Hepatocyte (in vitro differentiated cells): Measurements from ENCODE around the gene DVL1. TPM values are rescaled to one million over a fixed set of nuclear protein-coding genes. Genes with fewer than 3 reads are reported as not detected.

Source experiments
- DNase-seq: peaks from one replicate; pipeline ENCODE4 v3.0.0-alpha.2; 2016; ENCODE audit warnings: low spot score
- H2AFZ ChIP-seq: fragments of 200-600 bp; sonication (generic); 2 replicates; pipeline ENCODE4 v1.6.0; 2016; ENCODE audit warnings: antibody characterized with exemption, mild to moderate bottlenecking
- H3K27ac ChIP-seq: fragments of 200-600 bp; sonication (generic); 2 replicates; pipeline ENCODE4 v1.5.1; 2016; ENCODE audit warnings: mild to moderate bottlenecking
- H3K27me3 ChIP-seq: fragments of 200-600 bp; sonication (generic); 2 replicates; pipeline ENCODE4 v1.6.1; 2016
- H3K36me3 ChIP-seq: fragments of 200-600 bp; sonication (generic); replicated peaks from 2 replicates; pipeline ENCODE4 v1.5.1; 2016; ENCODE audit warnings: low read depth; ENCODE audit not compliant: insufficient read depth
- H3K4me1 ChIP-seq: fragments of 200-600 bp; sonication (generic); 2 replicates; pipeline ENCODE4 v1.5.1; 2016; ENCODE audit warnings: mild to moderate bottlenecking, moderate library complexity; ENCODE audit not compliant: insufficient read depth
- H3K4me2 ChIP-seq: fragments of 200-600 bp; sonication (generic); 2 replicates; pipeline ENCODE4 v1.6.0; 2016
- H3K4me3 ChIP-seq: fragments of 200-600 bp; sonication (generic); 2 replicates; pipeline ENCODE4 v1.5.1; 2016; ENCODE audit warnings: mild to moderate bottlenecking
- H3K79me2 ChIP-seq: fragments of 200-600 bp; sonication (generic); 2 replicates; pipeline ENCODE4 v1.6.0; 2017; ENCODE audit warnings: mild to moderate bottlenecking
- H3K9me2 ChIP-seq: fragments of 200-600 bp; sonication (generic); replicated peaks from 2 replicates; pipeline ENCODE4 v1.6.0; 2017; ENCODE audit warnings: mild to moderate bottlenecking; ENCODE audit not compliant: insufficient read depth
- H3K9me3 ChIP-seq: fragments of 200-600 bp; sonication (generic); 2 replicates; pipeline ENCODE4 v1.5.1; 2016; ENCODE audit warnings: low read depth, mild to moderate bottlenecking
- H4K20me1 ChIP-seq: fragments of 200-600 bp; sonication (generic); 2 replicates; pipeline ENCODE4 v1.6.0; 2016; ENCODE audit warnings: mild to moderate bottlenecking; ENCODE audit not compliant: insufficient read depth, poor library complexity, severe bottlenecking
- EZH2 ChIP-seq: fragments of 200-600 bp; sonication (generic); IDR thresholded peaks from 2 replicates; pipeline ENCODE4 v1.6.1; 2016; ENCODE audit warnings: antibody characterized with exemption, mild to moderate bottlenecking, borderline replicate concordance
- EZH2phosphoT487 ChIP-seq: fragments of 200-600 bp; sonication (generic); IDR thresholded peaks from one replicate; pipeline ENCODE4 v1.6.1; 2018; ENCODE audit warnings: antibody characterized with exemption, mild to moderate bottlenecking, low read depth, moderate library complexity; ENCODE audit not compliant: unreplicated experiment, severe bottlenecking
- WGBS: methylation state at CpG from one replicate; pipeline ENCODE4 v1.1.6; 2016; ENCODE audit warnings: low lambda C conversion rate; ENCODE audit errors: missing lambda C conversion rate; 5-methylcytosine and 5-hydroxymethylcytosine counted together
- polyA plus RNA-seq: library from polyadenylated mRNA; unstranded; fragments of >200 nt; fragmentation: Nextera tagmentation; extraction: Ambion mirVana; gene quantifications from 2 replicates; pipeline ENCODE4 v1.2.1, GENCODE V29; 2016
- total RNA-seq: library from RNA; depleted of rRNA; stranded (reverse); fragments of >200 nt; gene quantifications from 2 replicates; pipeline ENCODE4 v1.2.3, GENCODE V29; 2014
- TF ChIP-seq, protein P1 (sequence below): fragments of 200-600 bp; sonication (generic); IDR thresholded peaks from 2 replicates; pipeline ENCODE4 v1.5.1; 2016; ENCODE audit warnings: antibody characterized with exemption, mild to moderate bottlenecking; ENCODE audit not compliant: poor library complexity

DVL1 gene
- total and polyA plus RNA-seq, 2 experiments from 2014 or later: 49.1 to 61.6 TPM

DNA sequence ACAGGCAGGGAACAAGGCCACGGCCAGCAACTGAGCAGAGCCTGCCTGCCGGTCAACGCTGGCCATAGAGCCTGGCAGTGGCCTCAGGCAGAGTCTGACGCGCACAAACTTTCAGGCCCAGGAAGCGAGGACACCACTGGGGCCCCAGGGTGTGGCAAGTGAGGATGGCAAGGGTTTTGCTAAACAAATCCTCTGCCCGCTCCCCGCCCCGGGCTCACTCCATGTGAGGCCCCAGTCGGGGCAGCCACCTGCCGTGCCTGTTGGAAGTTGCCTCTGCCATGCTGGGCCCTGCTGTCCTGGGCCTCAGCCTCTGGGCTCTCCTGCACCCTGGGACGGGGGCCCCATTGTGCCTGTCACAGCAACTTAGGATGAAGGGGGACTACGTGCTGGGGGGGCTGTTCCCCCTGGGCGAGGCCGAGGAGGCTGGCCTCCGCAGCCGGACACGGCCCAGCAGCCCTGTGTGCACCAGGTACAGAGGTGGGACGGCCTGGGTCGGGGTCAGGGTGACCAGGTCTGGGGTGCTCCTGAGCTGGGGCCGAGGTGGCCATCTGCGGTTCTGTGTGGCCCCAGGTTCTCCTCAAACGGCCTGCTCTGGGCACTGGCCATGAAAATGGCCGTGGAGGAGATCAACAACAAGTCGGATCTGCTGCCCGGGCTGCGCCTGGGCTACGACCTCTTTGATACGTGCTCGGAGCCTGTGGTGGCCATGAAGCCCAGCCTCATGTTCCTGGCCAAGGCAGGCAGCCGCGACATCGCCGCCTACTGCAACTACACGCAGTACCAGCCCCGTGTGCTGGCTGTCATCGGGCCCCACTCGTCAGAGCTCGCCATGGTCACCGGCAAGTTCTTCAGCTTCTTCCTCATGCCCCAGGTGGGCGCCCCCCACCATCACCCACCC, 17.9 kb downstream of the DVL1 start, which contains the start of gene TAS1R3:
Gene TAS1R3, plus strand, starts transcription at position 213 of the 898 bp plus-strand sequence. Its CDS starts 66 bp downstream, at position 279.
- Histone ChIP-seq H3K4me2 (peak within 1 kb of the TSS; percentile 62), H3K79me2 (peaks cover 8% of the 10 kb centered on the region), H3K27ac (no peak within 1 kb of the TSS), H3K27me3 (no peaks in the 10 kb centered on the region), H4K20me1 (peaks cover under 1% of the 10 kb centered on the region), H3K4me3 (no peak within 1 kb of the TSS), H3K9me2 (no peaks in the 10 kb centered on the region), H3K36me3 (no peaks in the 10 kb centered on the region), H3K4me1 (peaks cover 15% of the 10 kb centered on the region), H2AFZ (no peak within 1 kb of the TSS), H3K9me3 (no peaks in the 10 kb centered on the region)
- 78% methylated on average over 37 of the region's 41 CpGs for WGBS
- DNase-seq: no peak
- TF ChIP-seq, protein P1, sequence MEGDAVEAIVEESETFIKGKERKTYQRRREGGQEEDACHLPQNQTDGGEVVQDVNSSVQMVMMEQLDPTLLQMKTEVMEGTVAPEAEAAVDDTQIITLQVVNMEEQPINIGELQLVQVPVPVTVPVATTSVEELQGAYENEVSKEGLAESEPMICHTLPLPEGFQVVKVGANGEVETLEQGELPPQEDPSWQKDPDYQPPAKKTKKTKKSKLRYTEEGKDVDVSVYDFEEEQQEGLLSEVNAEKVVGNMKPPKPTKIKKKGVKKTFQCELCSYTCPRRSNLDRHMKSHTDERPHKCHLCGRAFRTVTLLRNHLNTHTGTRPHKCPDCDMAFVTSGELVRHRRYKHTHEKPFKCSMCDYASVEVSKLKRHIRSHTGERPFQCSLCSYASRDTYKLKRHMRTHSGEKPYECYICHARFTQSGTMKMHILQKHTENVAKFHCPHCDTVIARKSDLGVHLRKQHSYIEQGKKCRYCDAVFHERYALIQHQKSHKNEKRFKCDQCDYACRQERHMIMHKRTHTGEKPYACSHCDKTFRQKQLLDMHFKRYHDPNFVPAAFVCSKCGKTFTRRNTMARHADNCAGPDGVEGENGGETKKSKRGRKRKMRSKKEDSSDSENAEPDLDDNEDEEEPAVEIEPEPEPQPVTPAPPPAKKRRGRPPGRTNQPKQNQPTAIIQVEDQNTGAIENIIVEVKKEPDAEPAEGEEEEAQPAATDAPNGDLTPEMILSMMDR: no peak
- no peak for TF ChIP-seq EZH2
- no peak for TF ChIP-seq EZH2phosphoT487

DNA sequence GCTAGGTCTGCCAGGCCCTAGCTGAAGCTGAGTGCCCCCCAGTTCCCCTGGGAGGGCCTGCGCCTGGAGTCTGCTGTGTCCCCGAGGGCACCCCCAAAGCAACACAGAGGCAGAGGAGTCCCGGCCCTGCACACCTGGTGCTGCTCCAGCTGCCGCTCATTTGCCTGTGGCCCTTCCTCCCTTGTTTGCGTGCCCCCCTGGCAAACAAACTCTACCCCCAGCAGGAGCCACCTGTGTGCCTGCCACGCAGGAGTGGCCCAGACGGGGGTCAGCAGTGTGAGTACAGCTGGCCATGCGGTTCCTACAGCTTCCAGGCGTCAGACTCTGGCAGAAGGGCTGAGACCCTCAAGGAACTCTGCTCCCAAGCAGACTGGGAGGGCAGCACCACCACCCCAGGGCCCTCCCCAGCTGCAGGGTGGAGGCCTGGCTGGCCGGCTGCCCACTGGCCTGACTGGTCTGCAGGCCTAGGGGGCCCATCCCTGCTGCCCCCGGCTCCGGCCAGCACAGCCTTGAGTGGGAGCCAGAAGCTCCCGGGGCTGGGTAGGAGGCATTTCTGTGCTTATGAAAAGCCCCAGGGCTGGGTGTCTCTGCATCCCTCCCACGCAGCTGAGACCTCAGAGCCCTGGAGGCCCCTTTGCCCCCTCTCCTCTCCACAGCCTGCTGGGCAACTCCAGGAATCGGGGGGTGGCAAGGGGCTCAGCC, 18.7 kb downstream of the DVL1 start:
- Histone ChIP-seq H2AFZ (no peak overlapping the region), H3K27me3 (no peaks in the 10 kb centered on the region), H4K20me1 (peaks cover 9% of the 10 kb centered on the region), H3K4me1 (peaks cover 20% of the 10 kb centered on the region), H3K4me3 (no peak overlapping the region), H3K27ac (no peak overlapping the region), H3K79me2 (peaks cover 16% of the 10 kb centered on the region), H3K9me3 (no peaks in the 10 kb centered on the region), H3K9me2 (no peaks in the 10 kb centered on the region), H3K36me3 (no peaks in the 10 kb centered on the region), H3K4me2 (peak overlapping the region; percentile 62)
- TF ChIP-seq EZH2: no peak
- TF ChIP-seq, protein P1: no peak
- DNase-seq: no peak
- WGBS: 68% methylated on average over 15 of the region's 15 CpGs

DNA sequence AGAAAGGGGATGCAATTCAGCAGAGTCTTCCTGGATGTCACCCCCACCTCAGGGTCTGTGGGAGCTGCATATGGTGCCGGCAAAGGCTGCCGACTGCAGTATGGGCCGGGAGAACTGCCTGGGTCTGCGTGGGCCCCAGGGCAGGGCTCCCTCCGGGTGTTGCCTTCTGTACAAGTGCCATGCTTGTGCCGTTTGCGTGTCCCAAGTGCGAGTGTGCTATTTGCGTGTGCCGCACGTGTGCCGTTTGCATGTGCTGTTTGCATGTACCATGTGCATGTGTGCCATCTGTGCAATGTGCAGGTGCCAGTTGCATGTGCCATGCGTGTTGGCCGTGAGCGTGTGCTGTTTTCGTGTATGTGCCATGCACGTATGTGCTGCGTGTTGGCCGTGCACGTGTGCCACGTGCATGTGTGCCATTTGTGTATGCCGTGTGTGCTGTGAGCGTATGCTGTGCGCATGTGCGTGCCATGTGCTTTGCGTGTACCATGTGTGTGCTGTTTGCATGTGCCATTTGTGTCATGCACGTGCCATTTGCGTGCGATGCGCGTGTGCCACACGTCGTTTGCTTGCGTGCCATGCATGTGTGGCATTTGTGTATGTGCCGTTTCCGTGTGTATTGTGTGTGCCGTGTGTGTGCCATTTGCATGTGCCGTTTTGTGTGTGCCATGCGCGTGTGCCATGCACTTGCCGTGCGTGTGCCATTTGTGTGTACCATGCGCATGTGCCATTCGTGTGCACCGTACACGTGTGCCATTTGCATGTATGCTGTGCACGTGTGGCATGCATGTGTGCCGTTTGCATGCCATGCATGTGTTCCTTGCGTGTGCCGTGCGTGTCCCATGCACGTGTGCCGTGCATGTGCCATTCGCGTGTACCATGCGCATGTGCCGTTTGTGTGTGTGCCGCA, 19.7 kb downstream of the DVL1 start:
- Histone ChIP-seq H2AFZ (no peak overlapping the region), H3K9me3 (no peaks in the 10 kb centered on the region), H4K20me1 (peaks cover 13% of the 10 kb centered on the region), H3K4me3 (no peak overlapping the region), H3K27ac (no peak overlapping the region), H3K4me2 (no peak overlapping the region), H3K27me3 (no peaks in the 10 kb centered on the region), H3K9me2 (no peaks in the 10 kb centered on the region), H3K4me1 (peaks cover 20% of the 10 kb centered on the region), H3K79me2 (peaks cover 24% of the 10 kb centered on the region), H3K36me3 (no peaks in the 10 kb centered on the region)
- WGBS: 95% methylated on average over 58 of the region's 58 CpGs
- no peak for DNase-seq
- TF ChIP-seq, protein P1: no peak
- TF ChIP-seq EZH2phosphoT487: no peak
- TF ChIP-seq EZH2: no peak
